ENCODE results near the gene MEP1A.

The MEP1A gene

GRCh38 chr6:46749731-46750130 is 43.5 kb upstream of the MEP1A start:
- Histone ChIP-seq H3K4me1 (ENCODE audit: control insufficient read depth in 1 of 2, insufficient read depth in 1 of 2, low read depth in 1 of 2, low read length in 1 of 2) (no peaks in the 10 kb centered on the region), H3K9me3 (no peaks in the 10 kb centered on the region), H3K27me3 (no peaks in the 10 kb centered on the region), H3K27ac (no peak overlapping the region), H3K4me3 (ENCODE audit: low read depth in 1 of 2, low read length in 1 of 2) (no peak overlapping the region), H3K36me3 (no peaks in the 10 kb centered on the region)
- no peak for TF ChIP-seq CTCF (IDR thresholded peaks at IDR 0.05)

GRCh38 chr6:46751658-46752057 is 41.5 kb upstream of the MEP1A start:
- no peak for TF ChIP-seq CTCF (IDR thresholded peaks at IDR 0.05)
- Histone ChIP-seq H3K4me1 (ENCODE audit: control insufficient read depth in 1 of 2, insufficient read depth in 1 of 2, low read depth in 1 of 2, low read length in 1 of 2) (no peaks in the 10 kb centered on the region), H3K4me3 (ENCODE audit: low read depth in 1 of 2, low read length in 1 of 2) (no peak overlapping the region), H3K27ac (no peak overlapping the region), H3K36me3 (no peaks in the 10 kb centered on the region), H3K9me3 (no peaks in the 10 kb centered on the region), H3K27me3 (no peaks in the 10 kb centered on the region)

GRCh38 chr6:46755865-46756264 is 37.3 kb upstream of the MEP1A start:
- no peak overlapping the region for H3K4me3 ChIP-seq (ENCODE audit: low read depth in 1 of 2, low read length in 1 of 2)
- no peaks in the 10 kb centered on the region for H3K27me3 ChIP-seq
- H3K36me3 ChIP-seq, result no peaks in the 10 kb centered on the region
- no peak overlapping the region for H3K27ac ChIP-seq
- TF ChIP-seq CTCF (IDR thresholded peaks at IDR 0.05), result no peak
- no peaks in the 10 kb centered on the region for H3K9me3 ChIP-seq
- H3K4me1 ChIP-seq (ENCODE audit: control insufficient read depth in 1 of 2, insufficient read depth in 1 of 2, low read depth in 1 of 2, low read length in 1 of 2), result no peaks in the 10 kb centered on the region

GRCh38 chr6:46756469-46757213 is 36.5 kb upstream of the MEP1A start:
- Histone ChIP-seq H3K27me3 (no peaks in the 10 kb centered on the region), H3K4me3 (ENCODE audit: low read depth in 1 of 2, low read length in 1 of 2) (no peak overlapping the region), H3K27ac (no peak overlapping the region), H3K36me3 (no peaks in the 10 kb centered on the region), H3K9me3 (no peaks in the 10 kb centered on the region), H3K4me1 (ENCODE audit: control insufficient read depth in 1 of 2, insufficient read depth in 1 of 2, low read depth in 1 of 2, low read length in 1 of 2) (no peaks in the 10 kb centered on the region)
- TF ChIP-seq CTCF (IDR thresholded peaks at IDR 0.05), result no peak

- no peak overlapping the region for H3K4me3 ChIP-seq (ENCODE audit: low read depth in 1 of 2, low read length in 1 of 2)
- H3K27me3 ChIP-seq, result no peaks in the 10 kb centered on the region
- H3K9me3 ChIP-seq, result no peaks in the 10 kb centered on the region
- TF ChIP-seq CTCF (IDR thresholded peaks at IDR 0.05), result no peak
- no peak overlapping the region for H3K27ac ChIP-seq
- H3K4me1 ChIP-seq (ENCODE audit: control insufficient read depth in 1 of 2, insufficient read depth in 1 of 2, low read depth in 1 of 2, low read length in 1 of 2), result no peaks in the 10 kb centered on the region
- no peaks in the 10 kb centered on the region for H3K36me3 ChIP-seq
Observed at GRCh38 chr6:46757214-46757596, 36.0 kb upstream of the MEP1A start.
